NB4 (cell line): ENCODE results near the gene PBX1.

Experiments
- DNase-seq: peaks from one replicate; pipeline ENCODE4 v3.0.0; 2010; ENCODE audit warnings: low read depth
- H3K4me3 ChIP-seq: one replicate; pipeline ENCODE4 v1.5.1; 2011; ENCODE audit warnings: mild to moderate bottlenecking, low read depth, low read length, moderate library complexity
- MYC ChIP-seq: IDR thresholded peaks from 2 replicates; pipeline ENCODE4 v1.6.1; 2011; ENCODE audit warnings: low read depth, low read length
- POLR2A ChIP-seq: IDR thresholded peaks from 2 replicates; pipeline ENCODE4 v1.6.1; 2011; ENCODE audit warnings: mild to moderate bottlenecking; ENCODE audit not compliant: insufficient read length; ENCODE audit errors: extremely low read depth
- TF ChIP-seq, protein P1 (sequence below): IDR thresholded peaks from 2 replicates; pipeline ENCODE4 v1.6.1; 2011; ENCODE audit warnings: low read depth, low read length
- TF ChIP-seq, protein P2 (sequence below): IDR thresholded peaks from one replicate; pipeline ENCODE4 v1.5.1; 2012; ENCODE audit warnings: low read depth, low read length

The PBX1 gene

DNA sequence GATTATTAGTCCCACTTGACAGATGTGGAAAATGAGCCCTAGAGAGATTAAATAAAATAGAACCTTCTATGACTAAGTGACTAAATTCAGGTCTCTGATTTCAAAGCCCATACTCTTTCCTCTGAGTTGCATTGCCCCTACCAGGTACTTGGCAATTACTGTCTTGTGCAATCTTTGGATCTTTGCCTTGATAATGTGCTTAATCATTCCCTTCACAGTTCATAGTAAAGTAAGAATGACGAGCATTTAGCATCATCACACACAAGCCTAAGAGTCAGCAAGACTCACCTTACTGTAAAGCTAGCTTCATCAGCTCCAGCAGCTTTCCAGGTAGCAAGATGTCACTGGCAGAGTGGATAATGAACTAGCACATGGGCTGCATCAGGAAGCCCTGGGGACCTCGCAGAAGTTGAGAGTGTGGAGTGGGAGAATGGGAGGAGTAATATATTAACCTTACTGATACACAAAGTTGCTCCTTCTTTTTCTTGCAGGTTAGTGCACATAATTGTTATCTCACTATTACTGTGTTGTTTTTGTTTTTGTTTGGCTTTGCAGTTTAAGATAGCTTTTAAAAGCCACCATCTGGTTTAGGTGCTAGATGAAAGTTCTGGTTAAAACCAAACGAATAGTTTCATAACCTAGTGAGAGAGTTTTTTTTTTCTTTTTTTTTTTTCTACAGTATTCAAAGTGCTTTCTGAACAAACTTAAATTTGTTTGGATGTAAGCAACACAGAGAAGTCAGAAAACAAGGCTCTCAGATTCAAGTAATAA lies 71.8 kb downstream of the PBX1 start:
- no peak for DNase-seq
- H3K4me3 ChIP-seq: no peak overlapping the region
- TF ChIP-seq POLR2A (no peak), MYC (no peak)
- TF ChIP-seq, protein P1, sequence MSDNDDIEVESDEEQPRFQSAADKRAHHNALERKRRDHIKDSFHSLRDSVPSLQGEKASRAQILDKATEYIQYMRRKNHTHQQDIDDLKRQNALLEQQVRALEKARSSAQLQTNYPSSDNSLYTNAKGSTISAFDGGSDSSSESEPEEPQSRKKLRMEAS: no peak
- TF ChIP-seq, protein P2, sequence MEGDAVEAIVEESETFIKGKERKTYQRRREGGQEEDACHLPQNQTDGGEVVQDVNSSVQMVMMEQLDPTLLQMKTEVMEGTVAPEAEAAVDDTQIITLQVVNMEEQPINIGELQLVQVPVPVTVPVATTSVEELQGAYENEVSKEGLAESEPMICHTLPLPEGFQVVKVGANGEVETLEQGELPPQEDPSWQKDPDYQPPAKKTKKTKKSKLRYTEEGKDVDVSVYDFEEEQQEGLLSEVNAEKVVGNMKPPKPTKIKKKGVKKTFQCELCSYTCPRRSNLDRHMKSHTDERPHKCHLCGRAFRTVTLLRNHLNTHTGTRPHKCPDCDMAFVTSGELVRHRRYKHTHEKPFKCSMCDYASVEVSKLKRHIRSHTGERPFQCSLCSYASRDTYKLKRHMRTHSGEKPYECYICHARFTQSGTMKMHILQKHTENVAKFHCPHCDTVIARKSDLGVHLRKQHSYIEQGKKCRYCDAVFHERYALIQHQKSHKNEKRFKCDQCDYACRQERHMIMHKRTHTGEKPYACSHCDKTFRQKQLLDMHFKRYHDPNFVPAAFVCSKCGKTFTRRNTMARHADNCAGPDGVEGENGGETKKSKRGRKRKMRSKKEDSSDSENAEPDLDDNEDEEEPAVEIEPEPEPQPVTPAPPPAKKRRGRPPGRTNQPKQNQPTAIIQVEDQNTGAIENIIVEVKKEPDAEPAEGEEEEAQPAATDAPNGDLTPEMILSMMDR: no peak

DNA sequence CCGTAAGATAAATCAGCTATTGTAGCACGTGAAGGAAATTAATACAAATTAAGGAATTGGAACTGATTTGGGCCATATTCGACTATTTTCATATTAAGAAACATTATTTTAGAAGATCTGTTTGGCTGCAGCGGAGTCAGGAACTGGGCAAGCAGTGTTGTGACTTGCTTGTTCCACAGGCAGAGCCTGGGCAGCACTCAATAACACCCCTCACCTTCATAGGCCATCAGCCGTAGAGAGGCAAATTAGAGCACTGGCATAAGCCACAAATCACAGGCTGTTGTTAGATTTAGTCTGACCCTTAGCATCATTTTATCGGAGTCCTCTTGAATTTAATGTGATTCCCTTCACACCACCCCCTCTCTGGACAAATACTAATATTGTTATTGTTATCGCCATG lies 72.8 kb downstream of the PBX1 start:
- TF ChIP-seq, protein P2: no peak
- TF ChIP-seq, protein P1: no peak
- TF ChIP-seq MYC: no peak
- TF ChIP-seq POLR2A: no peak
- DNase-seq: no peak
- H3K4me3 ChIP-seq: no peak overlapping the region

DNA sequence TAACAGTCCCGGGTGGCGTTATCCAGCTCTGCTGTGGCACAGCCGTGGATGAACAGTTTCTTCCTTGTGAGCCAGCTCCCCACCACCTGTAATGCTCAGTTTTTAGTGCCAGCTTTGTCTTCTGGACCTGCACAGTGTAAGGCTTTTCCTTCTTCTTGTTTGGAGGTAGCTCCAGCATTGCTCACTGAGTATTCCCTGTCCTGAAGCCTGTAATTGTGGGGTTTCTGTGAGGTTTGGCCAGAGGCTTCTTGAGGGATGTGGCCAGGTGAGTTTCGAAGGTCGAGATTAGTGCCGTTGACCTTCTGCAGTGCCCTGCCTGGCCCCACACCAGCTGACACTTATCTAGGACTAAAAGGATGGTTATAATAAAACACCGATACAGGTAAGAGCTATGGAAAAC lies 75.0 kb downstream of the PBX1 start:
- TF ChIP-seq, protein P2: no peak
- TF ChIP-seq, protein P1: no peak
- TF ChIP-seq POLR2A (no peak), MYC (no peak)
- no peak overlapping the region for H3K4me3 ChIP-seq
- DNase-seq: no peak

DNA sequence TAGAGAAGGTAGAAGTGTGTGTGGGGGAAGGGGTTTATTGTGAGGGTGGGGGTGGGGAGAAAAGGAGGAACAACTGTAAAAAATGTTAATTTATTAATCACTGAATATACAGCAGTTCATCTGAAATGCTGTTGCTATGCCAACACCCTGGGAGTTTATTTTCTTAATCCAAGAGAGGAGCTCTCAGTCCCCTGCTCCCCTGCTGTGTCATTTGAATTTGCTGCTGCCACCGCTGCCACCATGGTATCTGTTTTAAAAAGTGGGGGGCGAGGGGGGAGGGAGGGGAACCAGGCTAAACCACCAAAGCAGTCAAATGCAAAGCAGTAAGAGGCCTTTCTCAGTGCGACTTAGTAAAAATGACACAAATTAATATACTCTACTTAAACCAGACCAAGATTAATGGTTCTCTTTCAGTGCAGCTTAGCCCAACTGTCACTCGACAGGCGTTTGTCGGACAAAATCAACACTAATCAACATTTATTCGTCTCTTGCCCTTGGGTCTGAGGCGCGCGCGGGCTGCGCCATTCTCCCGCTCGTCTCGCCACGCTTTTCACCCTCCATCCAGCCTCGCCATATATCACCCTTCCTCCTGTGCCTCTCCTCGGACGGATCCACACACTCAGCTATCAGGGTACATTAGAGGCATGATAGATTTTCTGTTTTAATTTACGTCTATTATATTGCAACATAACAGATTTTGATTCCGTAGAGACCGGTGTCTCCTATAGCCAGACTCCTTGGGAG lies 76.2 kb downstream of the PBX1 start:
- TF ChIP-seq MYC: no peak
- TF ChIP-seq, protein P1: no peak
- no peak for TF ChIP-seq POLR2A
- TF ChIP-seq, protein P2: no peak
- no peak overlapping the region for H3K4me3 ChIP-seq
- DNase-seq: no peak

DNA sequence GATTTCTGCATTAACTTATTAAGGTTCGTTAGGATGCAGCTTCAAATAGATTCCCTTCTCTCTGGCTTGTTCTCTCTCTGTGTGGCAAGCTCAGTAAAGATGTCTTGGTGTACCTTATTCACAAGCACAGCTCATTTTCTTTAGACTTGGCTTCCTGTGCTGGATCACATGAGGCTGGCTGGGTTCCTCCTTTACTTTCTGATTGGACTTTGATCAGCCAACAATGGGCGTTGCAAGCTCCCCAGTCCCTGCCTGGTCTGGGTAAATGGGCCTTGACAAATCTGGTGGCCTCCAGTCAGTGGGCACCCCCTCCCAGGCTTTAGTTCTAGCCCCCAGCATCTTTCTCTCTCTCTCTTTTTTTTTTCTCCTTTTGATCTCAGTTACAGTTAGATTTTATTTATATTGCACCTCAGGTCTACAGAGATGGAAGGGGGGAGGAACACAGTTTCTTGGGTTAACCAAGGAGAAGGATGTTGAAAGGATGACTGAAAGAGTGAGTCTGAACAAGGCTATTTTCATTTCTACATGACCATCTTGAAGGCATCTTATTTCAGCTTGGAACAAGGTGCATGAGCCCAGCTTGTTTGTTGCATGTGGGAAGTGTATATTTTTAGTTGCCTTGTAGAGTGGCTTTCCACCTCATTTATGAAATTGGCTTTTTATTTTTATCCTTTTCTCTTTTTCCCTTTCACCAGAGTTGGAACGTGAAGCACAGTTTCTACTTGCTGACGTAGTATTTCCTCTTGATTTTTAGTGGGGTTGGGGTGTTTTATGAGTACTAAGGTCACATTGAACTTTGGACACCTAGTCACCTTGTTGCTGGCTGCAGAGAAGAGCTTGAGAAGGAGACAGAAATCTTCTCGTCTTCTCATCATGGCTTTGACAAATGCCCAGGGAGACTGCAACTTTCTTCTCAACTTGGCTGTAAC lies 77.1 kb downstream of the PBX1 start:
- H3K4me3 ChIP-seq: no peak overlapping the region
- TF ChIP-seq POLR2A (no peak), MYC (no peak)
- TF ChIP-seq, protein P1: no peak
- TF ChIP-seq, protein P2: no peak
- no peak for DNase-seq
